ENCODE measurements around the gene PIGBOS1.
"Not testable (repeated sequence)": the region's sequence is repeated elsewhere in the genome, so short reads cannot be mapped to it uniquely, and the experiment has no call there.

GRCh38 chr15:55286442-55287189, 32.3 kb downstream of the PIGBOS1 start:
- TF ChIP-seq POLR2A, POLR2AphosphoS5, CTCF (IDR thresholded peaks at IDR 0.05): not testable (repeated sequence)

Data from prostate gland (tissue), 2 donors.